Measurements from ENCODE around the gene MOB3B.

DNA sequence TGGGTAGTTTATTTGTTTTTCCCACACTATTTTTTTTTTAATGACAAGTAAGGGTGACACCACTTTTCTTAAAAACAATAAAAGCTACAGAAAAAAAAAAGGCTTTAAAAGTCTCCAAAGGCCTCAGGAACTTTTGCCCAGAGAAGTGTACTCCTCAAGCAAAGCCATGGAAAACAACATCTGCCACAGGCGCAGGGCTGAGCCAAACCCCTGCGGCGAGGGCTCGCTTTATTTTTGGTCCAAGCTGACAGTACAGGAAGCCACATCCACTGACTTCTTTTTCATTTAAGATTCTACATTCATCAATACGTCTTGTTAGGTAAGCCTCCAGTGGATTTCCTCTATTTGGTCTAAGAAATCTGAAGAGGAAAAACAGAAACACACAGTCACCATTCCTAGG is 57.4 kb downstream of the MOB3B start:
- TF ChIP-seq, protein P1, sequence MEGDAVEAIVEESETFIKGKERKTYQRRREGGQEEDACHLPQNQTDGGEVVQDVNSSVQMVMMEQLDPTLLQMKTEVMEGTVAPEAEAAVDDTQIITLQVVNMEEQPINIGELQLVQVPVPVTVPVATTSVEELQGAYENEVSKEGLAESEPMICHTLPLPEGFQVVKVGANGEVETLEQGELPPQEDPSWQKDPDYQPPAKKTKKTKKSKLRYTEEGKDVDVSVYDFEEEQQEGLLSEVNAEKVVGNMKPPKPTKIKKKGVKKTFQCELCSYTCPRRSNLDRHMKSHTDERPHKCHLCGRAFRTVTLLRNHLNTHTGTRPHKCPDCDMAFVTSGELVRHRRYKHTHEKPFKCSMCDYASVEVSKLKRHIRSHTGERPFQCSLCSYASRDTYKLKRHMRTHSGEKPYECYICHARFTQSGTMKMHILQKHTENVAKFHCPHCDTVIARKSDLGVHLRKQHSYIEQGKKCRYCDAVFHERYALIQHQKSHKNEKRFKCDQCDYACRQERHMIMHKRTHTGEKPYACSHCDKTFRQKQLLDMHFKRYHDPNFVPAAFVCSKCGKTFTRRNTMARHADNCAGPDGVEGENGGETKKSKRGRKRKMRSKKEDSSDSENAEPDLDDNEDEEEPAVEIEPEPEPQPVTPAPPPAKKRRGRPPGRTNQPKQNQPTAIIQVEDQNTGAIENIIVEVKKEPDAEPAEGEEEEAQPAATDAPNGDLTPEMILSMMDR (IDR thresholded peaks at IDR 0.05) = no peak
- TF ChIP-seq POLR2A (IDR thresholded peaks at IDR 0.05) = no peak
